Endometrial microvascular endothelial cells (primary cell): ENCODE measurements around the gene KLHL36. TPM values are rescaled to one million over a fixed set of nuclear protein-coding genes. Genes with fewer than 3 reads are reported as not detected.
"Not testable (repeated sequence)": the region's sequence is repeated elsewhere in the genome, so short reads cannot be mapped to it uniquely, and the experiment has no call there.

ENCODE experiments used
- in situ Hi-C: cut with HindIII; loops from 2 replicates; pipeline ENCODE4 v1.10.0; 2017; ENCODE audit warnings: low sequenced_read_pairs, low pct_unique_long_range_greater_than_20kb; ENCODE audit errors: inconsistent ontology term
- total RNA-seq: library from RNA; depleted of rRNA; stranded (reverse); fragments of >200 nt; gene quantifications from one replicate; pipeline ENCODE4 v1.2.3, GENCODE V29; 2015; ENCODE audit errors: inconsistent ontology term

KLHL36 gene
- total RNA-seq, 1 donor from 2014 or later, result 38.7 TPM

- in situ Hi-C loops, result no loop called here
These were observed 33.7 kb upstream of the KLHL36 start for GRCh38 chr16:84614623-84614967.

- in situ Hi-C loops, result no loop called here
These were observed 33.1 kb upstream of the KLHL36 start for GRCh38 chr16:84614968-84615813.

- in situ Hi-C loops, result no loop called here
These were observed 31.8 kb upstream of the KLHL36 start for GRCh38 chr16:84616515-84616914.

DNA sequence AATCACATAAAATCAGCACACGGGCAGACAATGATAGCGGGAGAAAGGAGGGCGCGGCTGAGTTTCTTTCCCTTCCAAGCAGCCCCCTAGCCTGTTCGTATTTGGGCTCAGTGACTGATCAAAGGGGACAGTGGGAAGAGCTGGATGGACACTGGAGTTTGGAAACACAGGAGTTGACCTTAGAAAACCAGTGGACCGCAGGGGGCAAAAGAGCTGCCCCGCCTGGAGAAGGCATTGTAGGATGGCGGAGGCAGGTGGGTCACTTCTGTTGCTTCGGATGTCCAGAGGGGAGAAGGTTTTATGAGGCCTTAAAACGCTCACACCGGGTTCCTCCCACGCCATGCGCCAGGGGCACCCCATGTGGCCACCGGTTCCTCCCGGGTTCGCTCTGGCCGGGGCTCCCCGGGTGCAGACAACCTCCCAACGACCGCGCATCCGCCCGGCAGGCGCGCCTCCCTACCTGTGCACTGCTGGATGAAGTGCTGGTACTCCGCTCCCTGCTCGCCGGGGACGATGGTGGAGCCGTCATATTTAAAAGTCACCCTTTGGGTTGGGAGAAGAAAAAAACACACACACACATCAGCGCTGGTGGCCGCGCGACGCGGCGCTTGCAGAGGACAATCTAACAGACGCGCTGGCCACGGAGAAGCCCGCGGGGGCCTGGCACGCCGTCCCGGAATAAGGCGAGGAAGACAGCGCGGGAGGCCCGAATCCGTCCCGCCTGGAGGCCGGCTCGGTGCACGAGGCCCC is 31.1 kb upstream of the KLHL36 start:
- in situ Hi-C loops, result no loop called here

DNA sequence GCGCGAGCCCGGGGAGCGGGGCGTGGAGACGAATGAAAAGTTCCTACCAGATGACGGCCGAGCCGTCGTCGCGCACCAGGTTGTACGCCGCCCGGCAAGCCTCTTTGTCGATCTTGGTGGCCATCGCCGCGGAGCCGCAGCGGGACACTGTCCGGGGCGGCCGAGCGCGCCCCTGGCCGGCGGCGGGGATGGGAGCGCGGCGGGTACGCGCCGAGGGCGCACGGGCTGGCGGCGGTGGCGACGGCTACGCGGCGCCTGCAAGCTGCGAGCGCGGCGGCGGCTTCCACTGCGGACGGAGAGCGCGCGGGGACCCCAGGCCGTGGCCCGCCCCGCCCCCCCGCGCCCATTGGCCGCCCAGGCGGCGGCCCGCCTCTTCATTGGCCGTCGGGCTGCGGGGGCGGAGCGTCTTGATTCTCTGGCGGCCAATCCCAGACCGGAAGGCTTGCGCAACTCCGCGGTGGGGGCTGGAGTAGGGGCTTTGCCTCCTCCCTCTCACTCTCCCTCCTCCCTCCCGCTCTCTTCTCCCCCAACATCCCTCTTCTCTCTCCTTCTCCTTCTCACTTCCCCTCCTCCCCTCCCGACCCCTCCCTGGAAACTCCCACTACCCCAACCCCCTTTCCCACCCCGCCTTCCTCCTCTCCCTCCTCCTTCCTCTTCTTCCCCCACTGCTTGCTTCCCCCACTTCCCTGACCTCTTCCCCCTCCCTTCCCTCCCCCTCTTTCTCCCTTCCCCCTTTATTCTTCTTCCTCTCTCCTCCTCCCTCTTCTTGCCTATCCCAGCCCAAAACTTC is 30.3 kb upstream of the KLHL36 start, which contains the start of gene COTL1:
Gene COTL1, minus strand, starts transcription at position 288 of the 790 bp plus-strand sequence. Its CDS starts 164 bp downstream, at position 124.
- in situ Hi-C loops, result no loop called here

DNA sequence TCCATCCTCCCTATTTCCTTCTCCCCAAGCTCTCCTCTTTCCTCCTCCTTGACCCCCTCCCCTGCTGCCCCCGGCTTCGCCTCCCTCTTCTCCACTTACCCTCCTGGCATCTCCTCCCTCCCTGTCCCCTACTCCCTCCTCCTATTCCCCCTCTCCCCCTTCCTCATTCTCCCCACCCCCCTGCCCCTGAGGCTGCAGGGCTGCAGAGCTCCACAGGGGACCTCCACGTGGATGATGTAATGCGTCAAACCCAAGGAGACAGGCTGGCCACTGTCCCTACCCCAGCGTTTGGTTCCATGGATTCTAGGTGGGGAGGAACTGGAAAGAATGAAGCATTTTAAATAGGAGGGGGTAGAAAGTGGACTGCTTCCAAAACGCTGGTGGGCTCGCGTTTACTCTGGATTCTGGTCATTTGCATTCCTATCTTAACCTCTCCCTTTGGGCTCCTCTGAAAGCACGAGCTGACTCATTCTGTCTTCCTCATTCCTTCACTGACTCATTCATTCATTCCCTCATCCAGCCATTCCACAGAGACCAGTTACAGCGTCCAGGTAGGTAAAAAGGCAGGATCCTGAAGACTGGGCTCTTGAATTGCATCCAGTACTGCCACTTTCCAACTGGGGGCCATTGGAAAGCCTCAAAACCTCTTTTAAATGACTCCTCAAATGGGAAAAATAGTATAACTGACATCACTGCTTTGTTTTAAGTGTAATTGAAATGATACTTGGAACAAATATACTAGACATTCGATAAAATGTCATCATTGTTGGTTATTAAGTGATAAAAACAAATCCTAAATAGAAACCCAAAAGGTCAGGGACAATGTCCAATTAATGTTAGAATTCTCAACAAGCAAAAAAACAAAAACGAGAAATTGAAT is 29.5 kb upstream of the KLHL36 start:
- in situ Hi-C loops, result no loop called here

- in situ Hi-C loops, result not testable (repeated sequence)
These were observed 27.4 kb upstream of the KLHL36 start for GRCh38 chr16:84620913-84621312.

DNA sequence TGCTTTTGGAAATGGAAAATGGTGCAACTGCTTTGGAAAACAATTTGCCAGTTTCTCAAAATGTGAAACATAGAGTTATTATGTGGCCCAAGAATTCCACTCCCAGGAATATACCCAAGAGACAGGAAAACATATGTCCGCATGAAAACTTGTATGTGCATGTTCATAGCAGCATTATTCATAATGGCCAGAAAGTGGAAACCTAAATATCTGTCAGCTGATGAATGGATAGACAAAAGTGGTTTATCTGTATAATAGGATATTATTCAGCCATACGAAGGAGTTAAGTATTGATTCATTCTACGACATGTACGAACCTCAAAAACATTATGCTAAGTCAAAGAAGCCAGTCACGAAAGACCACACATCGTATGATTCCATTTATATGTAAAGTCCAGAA is 22.8 kb upstream of the KLHL36 start:
- in situ Hi-C loops, result no loop called here

GRCh38 chr16:84628226-84628731 is 20.0 kb upstream of the KLHL36 start:
- in situ Hi-C loops, result no loop called here

GRCh38 chr16:84629580-84629979 is 18.7 kb upstream of the KLHL36 start:
- in situ Hi-C loops, result no loop called here

GRCh38 chr16:84630009-84630408 is 18.3 kb upstream of the KLHL36 start:
- in situ Hi-C loops, result no loop called here

GRCh38 chr16:84630446-84631152 is 17.7 kb upstream of the KLHL36 start:
- in situ Hi-C loops, result no loop called here

DNA sequence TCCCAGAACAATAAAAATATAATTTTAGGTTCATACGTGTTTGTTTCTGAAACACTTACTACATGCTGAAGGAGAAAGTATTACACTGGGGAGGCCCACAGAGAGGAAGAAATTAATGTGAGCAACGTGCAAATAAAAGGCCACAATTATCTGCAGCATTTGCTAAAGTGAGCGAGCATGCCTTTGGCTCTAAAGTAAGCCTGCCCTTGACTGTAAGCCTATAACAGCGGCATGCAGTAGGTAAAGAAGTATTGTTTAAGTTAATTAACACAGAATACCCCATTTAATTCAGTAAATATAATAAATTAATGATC is 17.2 kb upstream of the KLHL36 start:
- in situ Hi-C loops, result no loop called here

GRCh38 chr16:84631886-84632285 is 16.4 kb upstream of the KLHL36 start:
- in situ Hi-C loops, result no loop called here

- in situ Hi-C loops, result not testable (repeated sequence)
These were observed 15.4 kb upstream of the KLHL36 start for GRCh38 chr16:84632862-84633261.

DNA sequence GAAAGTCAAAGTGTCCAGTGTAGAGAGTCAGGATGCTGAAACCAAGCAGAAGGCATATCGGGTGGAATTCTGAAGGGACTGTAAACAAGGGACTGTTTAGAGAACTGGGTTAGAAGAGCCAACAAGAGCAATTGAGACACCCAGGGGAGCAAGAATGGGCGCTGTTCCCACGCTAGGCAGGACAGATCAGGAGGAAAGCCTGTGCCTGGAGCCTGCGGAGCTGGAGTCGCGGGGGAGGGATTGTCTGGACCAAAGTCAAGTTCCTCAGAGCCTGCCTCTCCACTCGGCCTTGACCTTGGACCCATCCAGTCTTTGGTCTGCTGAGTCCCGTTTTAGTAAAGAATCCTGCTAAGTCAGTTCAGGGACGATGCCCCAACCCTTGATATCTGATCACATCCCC is 14.7 kb upstream of the KLHL36 start:
- in situ Hi-C loops, result no loop called here

DNA sequence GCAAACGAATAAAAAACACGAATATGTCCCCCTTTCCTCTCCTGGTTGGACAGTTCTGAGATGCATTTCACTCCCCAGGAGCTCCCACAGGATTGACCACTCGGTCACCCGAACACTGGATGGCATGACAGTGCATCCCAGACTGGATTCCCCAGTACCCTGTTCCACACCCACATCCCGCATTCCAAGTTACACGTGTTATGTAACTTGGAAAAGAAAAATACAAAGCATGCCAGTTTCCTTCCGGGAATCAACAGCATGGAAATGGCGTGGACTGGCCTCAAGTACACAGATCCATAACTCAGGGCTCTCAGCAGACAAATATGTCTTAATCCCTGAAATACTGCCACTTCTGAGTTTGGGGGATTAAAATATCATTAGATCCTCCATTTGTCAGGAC is 12.6 kb upstream of the KLHL36 start:
- in situ Hi-C loops, result no loop called here

DNA sequence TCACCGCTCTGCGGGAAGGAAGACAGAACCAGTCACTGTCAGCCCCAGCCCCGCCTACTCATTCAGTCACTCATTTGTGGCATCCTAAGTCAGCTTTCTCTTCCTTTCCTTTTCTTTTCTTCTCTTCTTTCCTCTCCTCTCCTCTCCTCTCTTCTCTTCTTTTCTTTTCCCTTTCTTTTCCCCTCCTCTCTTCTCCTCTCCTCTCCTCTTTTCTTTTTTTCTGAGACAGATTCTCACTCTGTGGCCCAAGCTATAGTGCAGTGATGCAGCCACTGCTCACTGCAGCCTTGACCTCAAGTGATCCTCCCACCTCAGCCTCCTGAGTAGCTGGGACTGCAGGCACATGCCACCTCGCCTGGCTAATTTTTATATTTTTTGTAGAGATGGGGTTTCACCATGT is 10.6 kb upstream of the KLHL36 start:
- in situ Hi-C loops, result no loop called here
